SK-N-SH (cell line): ENCODE measurements around the gene EFHC1. TPM values are rescaled to one million over a fixed set of nuclear protein-coding genes. Genes with fewer than 3 reads are reported as not detected.
"Not testable (repeated sequence)": the region's sequence is repeated elsewhere in the genome, so short reads cannot be mapped to it uniquely, and the experiment has no call there.

ENCODE experiments used
- CTCF ChIA-PET: fragments of 300-600, 350-600 bp; formaldehyde crosslinking; extraction: SDS; loops from one replicate; lab custom pipeline; 2021; lab: Yijun Ruan, JAX
- POLR2A ChIA-PET: fragments of 350-600 bp; sonication (Branson Sonifier 250); formaldehyde crosslinking; extraction: SDS; loops from one replicate; lab custom pipeline; 2020; ENCODE audit warnings: antibody characterized with exemption, inconsistent platforms; lab: Yijun Ruan, JAX
- DNase-seq: peaks from one replicate; pipeline ENCODE4 v3.0.0; 2012
- H2AFZ ChIP-seq: fragments of 200-600 bp; sonication (generic); 2 replicates; pipeline ENCODE4 v1.8.1; 2016; ENCODE audit warnings: antibody characterized with exemption, mild to moderate bottlenecking, low read depth
- H3F3A ChIP-seq: fragments of 200-600 bp; sonication (generic); replicated peaks from 2 replicates; pipeline ENCODE3; 2016; ENCODE audit warnings: antibody characterized with exemption, mild to moderate bottlenecking; ENCODE audit not compliant: insufficient read depth
- H3K27ac ChIP-seq, 2 experiments: fragments of 200-500 bp in 1 of 2; fragments of 200-600 bp in 1 of 2; sonication (Bioruptor generic) in 1 of 2; sonication (generic), shearing (Covaris generic) in 1 of 2; 2 replicates each; pipeline versions ENCODE4 v1.5.1 to v1.6.1; 2014 to 2016; ENCODE audit warnings: low read depth in 2 of 2, inconsistent platforms in 1 of 2, low read length in 1 of 2, mild to moderate bottlenecking in 1 of 2, mixed read lengths in 1 of 2
- H3K27me3 ChIP-seq: fragments of 200-600 bp; sonication (generic), shearing (Covaris generic); 2 replicates; pipeline ENCODE4 v1.6.1; 2016; ENCODE audit warnings: mixed run types; ENCODE audit not compliant: insufficient read depth
- H3K36me3 ChIP-seq, 2 experiments: fragments of 200-500 bp in 1 of 2; fragments of 200-600 bp in 1 of 2; sonication (Bioruptor generic) in 1 of 2; sonication (generic) in 1 of 2; replicated peaks in 1 of 2; 2 replicates each; pipeline versions ENCODE3 to v1.5.1; 2014 to 2016; ENCODE audit warnings: low read length in 1 of 2, mild to moderate bottlenecking in 1 of 2; ENCODE audit not compliant: insufficient read depth in 2 of 2, control insufficient read depth in 1 of 2
- H3K4me1 ChIP-seq, 2 experiments: fragments of 200-500 bp in 1 of 2; fragments of 200-600 bp in 1 of 2; sonication (Bioruptor generic) in 1 of 2; sonication (generic), shearing (Covaris generic) in 1 of 2; 2 replicates each; pipeline versions ENCODE4 v1.5.1 to v1.6.1; 2014 to 2016; ENCODE audit warnings: low read depth in 1 of 2, low read length in 1 of 2, mixed run types in 1 of 2; ENCODE audit not compliant: insufficient read depth in 2 of 2, control insufficient read depth in 1 of 2
- H3K4me2 ChIP-seq: fragments of 200-600 bp; sonication (generic), shearing (Covaris generic); 2 replicates; pipeline ENCODE4 v1.6.1; 2017; ENCODE audit warnings: mixed run types
- H3K4me3 ChIP-seq, 2 experiments: fragments of 200-500 bp in 1 of 2; fragments of 200-600 bp in 1 of 2; sonication (Bioruptor generic) in 1 of 2; sonication (generic), shearing (Covaris generic) in 1 of 2; 2 replicates each; pipeline versions ENCODE4 v1.5.1 to v1.8.1; 2014 to 2016; ENCODE audit warnings: low read depth in 2 of 2, inconsistent platforms in 1 of 2, low read length in 1 of 2, mild to moderate bottlenecking in 1 of 2, mixed read lengths in 1 of 2, moderate library complexity in 1 of 2
- H3K79me2 ChIP-seq: fragments of 200-600 bp; sonication (generic); 2 replicates; pipeline ENCODE4 v1.8.1; 2017; ENCODE audit warnings: mild to moderate bottlenecking; ENCODE audit not compliant: insufficient read depth
- H3K9ac ChIP-seq: fragments of 200-600 bp; sonication (generic); 2 replicates; pipeline ENCODE4 v1.6.1; 2017; ENCODE audit warnings: mixed run types
- H3K9me2 ChIP-seq: fragments of 200-600 bp; sonication (generic); 2 replicates; pipeline ENCODE4 v1.6.1; 2017; ENCODE audit warnings: mixed run types
- H3K9me3 ChIP-seq: fragments of 200-600 bp; sonication (generic); 2 replicates; pipeline ENCODE4 v1.6.1; 2017; ENCODE audit warnings: mixed run types, mild to moderate bottlenecking, moderate library complexity
- H4K20me1 ChIP-seq: fragments of 200-600 bp; sonication (generic); 2 replicates; pipeline ENCODE4 v1.6.1; 2017; ENCODE audit warnings: mild to moderate bottlenecking, mixed run types; ENCODE audit not compliant: insufficient read depth
- CHD2 ChIP-seq: fragments of 150-350 bp; IDR thresholded peaks from 2 replicates; pipeline ENCODE4 v1.6.1; 2018; ENCODE audit warnings: low read length; ENCODE audit not compliant: partially characterized antibody
- ELF1 ChIP-seq: IDR thresholded peaks from 2 replicates; pipeline ENCODE4 v1.4.0; 2012
- EP300 ChIP-seq, 2 experiments: IDR thresholded peaks; 2 replicates each; pipeline versions ENCODE4 v1.4.0 to v1.6.1; 2012; ENCODE audit warnings: borderline replicate concordance in 1 of 2, low read depth in 1 of 2, low read length in 1 of 2
- EZH2phosphoT487 ChIP-seq: fragments of 200-600 bp; sonication (generic); IDR thresholded peaks from 2 replicates; pipeline ENCODE4 v1.6.1; 2017; ENCODE audit warnings: low read depth, mixed run types, mild to moderate bottlenecking, antibody characterized with exemption, moderate library complexity, borderline replicate concordance
- GATA2 ChIP-seq: sonication (generic); formaldehyde crosslinking; IDR thresholded peaks from 2 replicates; pipeline ENCODE4 v1.5.0; 2020; ENCODE audit warnings: mild to moderate bottlenecking, missing genetic modification reagents
- IRF3 ChIP-seq: fragments of 150-350 bp; IDR thresholded peaks from 2 replicates; pipeline ENCODE4 v1.6.1; 2016; ENCODE audit warnings: mild to moderate bottlenecking, low read depth, low read length
- MXI1 ChIP-seq: IDR thresholded peaks from 2 replicates; pipeline ENCODE4 v1.6.1; 2012; ENCODE audit warnings: mild to moderate bottlenecking, low read depth, low read length, improper control_type of control experiment
- NRF1 ChIP-seq: IDR thresholded peaks from 2 replicates; pipeline ENCODE4 v1.6.1; 2012; ENCODE audit warnings: low read depth, mild to moderate bottlenecking, low read length
- POLR2AphosphoS5 ChIP-seq: IDR thresholded peaks from 2 replicates; pipeline ENCODE4 v1.6.1; 2012; ENCODE audit warnings: low read depth, low read length
- RAD21 ChIP-seq: IDR thresholded peaks from 2 replicates; pipeline ENCODE4 v1.6.1; 2012; ENCODE audit warnings: mild to moderate bottlenecking, low read length
- RCOR1 ChIP-seq: fragments of 150-350 bp; IDR thresholded peaks from 2 replicates; pipeline ENCODE4 v1.6.1; 2017; ENCODE audit warnings: antibody characterized with exemption, low read length
- REST ChIP-seq: IDR thresholded peaks from 2 replicates; pipeline ENCODE4 v1.6.1; 2012; ENCODE audit warnings: mild to moderate bottlenecking, low read depth, low read length, moderate library complexity
- RXRA ChIP-seq: IDR thresholded peaks from 2 replicates; pipeline ENCODE4 v1.4.0; 2012; ENCODE audit warnings: low read depth, mild to moderate bottlenecking, borderline replicate concordance
- SIN3A ChIP-seq: IDR thresholded peaks from 2 replicates; pipeline ENCODE4 v1.6.1; 2012; ENCODE audit warnings: low read depth, mild to moderate bottlenecking, low read length, moderate library complexity, borderline replicate concordance
- TCF12 ChIP-seq: IDR thresholded peaks from 2 replicates; pipeline ENCODE4 v1.4.0; 2012
- WGBS: methylation state at CpG from one replicate; pipeline ENCODE4 v1.1.6; 2017; ENCODE audit warnings: low lambda C conversion rate; 5-methylcytosine and 5-hydroxymethylcytosine counted together
- polyA plus RNA-seq, 3 experiments: library from polyadenylated mRNA; depleted of rRNA; stranded (reverse); fragments of >200 nt; gene quantifications; 2 replicates each; pipeline ENCODE4 v1.2.3, GENCODE V29; 2012
- TF ChIP-seq, protein P1 (sequence below): IDR thresholded peaks from 2 replicates; pipeline ENCODE4 v1.4.0; 2012; ENCODE audit warnings: low read depth, borderline replicate concordance

EFHC1 gene
- polyA plus RNA-seq, 1 of the 3 experiments (the other 2 are of a cell fraction), result 39.4 TPM

DNA sequence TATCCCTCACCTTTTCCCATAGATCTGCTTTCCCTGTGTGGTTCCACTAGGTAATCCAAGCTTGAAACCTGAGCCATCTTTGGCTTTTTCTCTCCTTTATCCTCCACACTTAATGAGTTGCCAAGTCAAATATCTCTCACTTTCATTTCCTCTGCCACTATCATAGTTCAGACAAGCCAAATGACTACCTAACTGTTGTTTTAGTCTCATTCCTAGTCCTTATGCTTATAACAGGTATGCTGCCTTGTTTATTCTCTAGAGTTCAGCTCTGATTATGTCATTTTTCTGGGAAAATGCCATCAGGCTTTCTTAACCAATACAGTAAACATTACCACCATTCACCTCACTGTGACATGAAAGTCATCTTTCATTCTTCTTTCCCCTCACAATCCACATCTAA is 6.5 kb downstream of the EFHC1 start:
- CTCF ChIA-PET, result interaction anchor here (1.0 kb wide), 1 partner anchor 11 kb away, joined by 3 read pairs; no protein-coding TSS in a partner anchor
- no peak overlapping the region for H3K4me2 ChIP-seq
- TF ChIP-seq ELF1 (no peak), TCF12 (no peak), MXI1 (no peak)
- TF ChIP-seq, all 33 proteins: peak for 0
- H3K9me2 ChIP-seq, result no peaks in the 10 kb centered on the region
- H3K27me3 ChIP-seq, result no peaks in the 10 kb centered on the region
- DNase-seq, result no peak
- peaks cover 20 to 43% of the 10 kb centered on the region in 2 experiments for H3K36me3 ChIP-seq
- peaks cover 13% of the 10 kb centered on the region for H3K79me2 ChIP-seq
- no peaks in the 10 kb centered on the region for H3K9me3 ChIP-seq
- no peak overlapping the region for H3K4me3 ChIP-seq
- H4K20me1 ChIP-seq, result no peaks in the 10 kb centered on the region
- H3K27ac ChIP-seq, result no peak overlapping the region
- no peak overlapping the region for H2AFZ ChIP-seq
- POLR2A ChIA-PET, result no interaction called here
- peaks cover 28% of the 10 kb centered on the region for H3F3A ChIP-seq
- H3K4me1 ChIP-seq, result peaks cover 3 to 19% of the 10 kb centered on the region in 2 experiments; a peak in 2 of 4 replicates
- no peak overlapping the region for H3K9ac ChIP-seq

GRCh38 chr6:52433294-52433693 is 13.2 kb downstream of the EFHC1 start:
- not testable (repeated sequence) for H4K20me1 ChIP-seq, DNase-seq, H3K27me3 ChIP-seq, H3K79me2 ChIP-seq, H3K9ac ChIP-seq, H3K9me3 ChIP-seq, H3K4me3 ChIP-seq, H3K9me2 ChIP-seq, H3F3A ChIP-seq, H3K4me1 ChIP-seq
- POLR2A ChIA-PET, result interaction anchor here (1.0 kb wide), 1 partner anchor 14 kb away, joined by 3 read pairs; no protein-coding TSS in a partner anchor
- Histone ChIP-seq H3K27ac (peak overlapping the region in 1 of 2 experiments; percentile 72; a peak in 2 of 4 replicates), H2AFZ (peak overlapping the region; percentile 31; the same call in 1 of the 2 replicates), H3K4me2 (peak overlapping the region; percentile 56), H3K36me3 (peaks cover 15 to 48% of the 10 kb centered on the region in 2 experiments)
- TF ChIP-seq GATA2, result peak; percentile 97
- TF ChIP-seq EP300 (IDR thresholded peaks at IDR 0.05; ENCODE audit: borderline replicate concordance in 1 of 2, low read depth in 1 of 2, low read length in 1 of 2), result peak in 1 of 2 experiments; percentile 54; a peak in 1 of 4 replicates
- TF ChIP-seq CHD2, result peak; percentile 19
- CTCF ChIA-PET, result interaction anchor here (0.8 to 2.1 kb wide), 7 partner anchors 17 to 230 kb away, joined by 3 to 8 read pairs (median 3); no protein-coding TSS in a partner anchor
- WGBS, result 15% methylated on average over 4 of the region's 4 CpGs

- no peak for DNase-seq
- H3K27ac ChIP-seq, result no peak overlapping the region
- H3K27me3 ChIP-seq, result no peaks in the 10 kb centered on the region
- H3K9me2 ChIP-seq, result no peaks in the 10 kb centered on the region
- no peak overlapping the region for H3K9ac ChIP-seq
- H3K4me2 ChIP-seq, result no peak overlapping the region
- ChIA-PET CTCF (no interaction called here), POLR2A (no interaction called here)
- H3K9me3 ChIP-seq, result no peaks in the 10 kb centered on the region
- H3F3A ChIP-seq, result no peaks in the 10 kb centered on the region
- H3K4me3 ChIP-seq, result no peak overlapping the region
- no peaks in the 10 kb centered on the region for H4K20me1 ChIP-seq
- WGBS, result 90% methylated on average over 1 of the region's 1 CpG
- no peak overlapping the region for H2AFZ ChIP-seq
- peaks cover 24 to 38% of the 10 kb centered on the region in 2 experiments for H3K36me3 ChIP-seq
- H3K4me1 ChIP-seq, result peaks cover 7 to 10% of the 10 kb centered on the region in 2 experiments; a peak in 3 of 4 replicates
- no peaks in the 10 kb centered on the region for H3K79me2 ChIP-seq
- TF ChIP-seq RAD21 (no peak), IRF3 (no peak), RXRA (no peak), SIN3A (no peak), REST (no peak), RCOR1 (no peak), POLR2AphosphoS5 (no peak), NRF1 (no peak), EZH2phosphoT487 (no peak)
- TF ChIP-seq, protein P1, sequence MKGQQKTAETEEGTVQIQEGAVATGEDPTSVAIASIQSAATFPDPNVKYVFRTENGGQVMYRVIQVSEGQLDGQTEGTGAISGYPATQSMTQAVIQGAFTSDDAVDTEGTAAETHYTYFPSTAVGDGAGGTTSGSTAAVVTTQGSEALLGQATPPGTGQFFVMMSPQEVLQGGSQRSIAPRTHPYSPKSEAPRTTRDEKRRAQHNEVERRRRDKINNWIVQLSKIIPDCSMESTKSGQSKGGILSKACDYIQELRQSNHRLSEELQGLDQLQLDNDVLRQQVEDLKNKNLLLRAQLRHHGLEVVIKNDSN, result no peak
Observed at GRCh38 chr6:52435345-52435744, 15.2 kb downstream of the EFHC1 start.
